HG03457 (cell line): ENCODE measurements around the gene GPR39.

Experiments used
- ATAC-seq: cut with Tn5 transposase; IDR thresholded peaks from one replicate; pipeline ENCODE4 v1.9.1; 2021; ENCODE audit warnings: moderate number of reproducible peaks; ENCODE audit not compliant: unreplicated experiment

GPR39 gene

GRCh38 chr2:132595186-132595585 is 178.6 kb downstream of the GPR39 start:
- ATAC-seq: no peak

- ATAC-seq: no peak
Observed at GRCh38 chr2:132595693-132596092, 179.1 kb downstream of the GPR39 start.

- no peak for ATAC-seq
Observed at GRCh38 chr2:132597166-132597565, 180.6 kb downstream of the GPR39 start.

GRCh38 chr2:132597831-132598230 is 181.2 kb downstream of the GPR39 start:
- ATAC-seq: no peak

- no peak for ATAC-seq
Observed at GRCh38 chr2:132598536-132598935, 181.9 kb downstream of the GPR39 start.

GRCh38 chr2:132599556-132599955 is 183.0 kb downstream of the GPR39 start:
- ATAC-seq: no peak

- ATAC-seq: no peak
Observed at GRCh38 chr2:132604561-132604960, 188.0 kb downstream of the GPR39 start.

GRCh38 chr2:132605236-132606180 is 188.9 kb downstream of the GPR39 start:
- no peak for ATAC-seq

GRCh38 chr2:132606649-132607048 is 190.0 kb downstream of the GPR39 start:
- no peak for ATAC-seq

- no peak for ATAC-seq
Observed at GRCh38 chr2:132607426-132608090, 191.0 kb downstream of the GPR39 start.

- no peak for ATAC-seq
Observed at GRCh38 chr2:132608311-132608710, 191.7 kb downstream of the GPR39 start.

- no peak for ATAC-seq
Observed at GRCh38 chr2:132609101-132609890, 192.7 kb downstream of the GPR39 start.

GRCh38 chr2:132611719-132612118 is 195.1 kb downstream of the GPR39 start:
- ATAC-seq: no peak

GRCh38 chr2:132615329-132616085 is 198.9 kb downstream of the GPR39 start:
- ATAC-seq: no peak

- no peak for ATAC-seq
Observed at GRCh38 chr2:132617989-132618388, 201.4 kb downstream of the GPR39 start.

- ATAC-seq: no peak
Observed at GRCh38 chr2:132618734-132619133, 202.1 kb downstream of the GPR39 start.

- no peak for ATAC-seq
Observed at GRCh38 chr2:132620115-132620514, 203.5 kb downstream of the GPR39 start.

- ATAC-seq: no peak
Observed at GRCh38 chr2:132621131-132621875, 204.7 kb downstream of the GPR39 start.

- ATAC-seq: no peak
Observed at GRCh38 chr2:132623096-132623839, 206.7 kb downstream of the GPR39 start.
